NCI-H524 treated with DMSO at 0.1 percent for 48 hours (cell line): ENCODE data around the gene SULT6B1.
A peak's percentile ranks its signal among the peaks of the same experiment; 100 is the strongest.
"Not testable (repeated sequence)": the region's sequence is repeated elsewhere in the genome, so short reads cannot be mapped to it uniquely, and the experiment has no call there.

Experiments used
- DNase-seq: peaks from one replicate; lab custom pipeline; 2025; lab: John Stamatoyannopoulos, UW

The SULT6B1 gene

GRCh38 chr2:37196320-37197195, 8.1 kb upstream of the SULT6B1 start, which contains the start of gene CEBPZOS:
TSS of gene CEBPZOS (plus strand) at chr2:37196496. CDS start at chr2:37199705, 3,209 bp downstream.
- peak; percentile 32 for DNase-seq

GRCh38 chr2:37195862-37196319, 7.4 kb upstream of the SULT6B1 start:
- DNase-seq = not testable (repeated sequence)

GRCh38 chr2:37192551-37192950, 4.1 kb upstream of the SULT6B1 start:
- no peak for DNase-seq

GRCh38 chr2:37191747-37192146, 3.3 kb upstream of the SULT6B1 start:
- no peak for DNase-seq

GRCh38 chr2:37191253-37191652, 2.8 kb upstream of the SULT6B1 start:
- DNase-seq = no peak

GRCh38 chr2:37190290-37190689, 1.8 kb upstream of the SULT6B1 start:
- DNase-seq = no peak

GRCh38 chr2:37189452-37190153, 1.1 kb upstream of the SULT6B1 start:
- DNase-seq = no peak

- DNase-seq = no peak
Measured at GRCh38 chr2:37181726-37182684, 6.5 kb downstream of the SULT6B1 start.

- no peak for DNase-seq
Measured at GRCh38 chr2:37180640-37181039, 7.8 kb downstream of the SULT6B1 start.

- DNase-seq = no peak
Measured at GRCh38 chr2:37180006-37180639, 8.3 kb downstream of the SULT6B1 start.

- DNase-seq = no peak
Measured at GRCh38 chr2:37173741-37174140, 14.7 kb downstream of the SULT6B1 start.

GRCh38 chr2:37171624-37171950, 16.9 kb downstream of the SULT6B1 start:
- no peak for DNase-seq

GRCh38 chr2:37168217-37168981, 20.1 kb downstream of the SULT6B1 start:
- DNase-seq = no peak

- DNase-seq = no peak
Measured at GRCh38 chr2:37167636-37168180, 20.8 kb downstream of the SULT6B1 start.

- DNase-seq = no peak
Measured at GRCh38 chr2:37164757-37165156, 23.7 kb downstream of the SULT6B1 start.

- DNase-seq = peak; percentile 15
Measured at GRCh38 chr2:37156857-37157714, 31.4 kb downstream of the SULT6B1 start, which contains the start of gene EIF2AK2. TSS of gene EIF2AK2 (minus strand) at chr2:37156980. CDS start at chr2:37147806, 9,174 bp downstream.

GRCh38 chr2:37156071-37156856, 32.2 kb downstream of the SULT6B1 start:
- no peak for DNase-seq

- DNase-seq = no peak
Measured at GRCh38 chr2:37154785-37155184, 33.7 kb downstream of the SULT6B1 start.

GRCh38 chr2:37153224-37153623, 35.2 kb downstream of the SULT6B1 start:
- no peak for DNase-seq
